IPS-NIHi11 (cell line): Measurements from ENCODE around the gene MBTPS2.
"Not testable (repeated sequence)": the region's sequence is repeated elsewhere in the genome, so short reads cannot be mapped to it uniquely, and the experiment has no call there.

ENCODE experiments used
- DNase-seq: peaks from one replicate; pipeline ENCODE4 v3.0.0; 2012; ENCODE audit warnings: mixed read lengths, low spot score

MBTPS2 gene

GRCh38 chrX:21839334-21840192 lies at the start of gene MBTPS2:
MBTPS2 (plus strand) TSS chrX:21839617; CDS start chrX:21839735, 118 bp downstream.
- DNase-seq = peak; percentile 59

- no peak for DNase-seq
Observed at GRCh38 chrX:21798677-21799219, 40.7 kb upstream of the MBTPS2 start.

GRCh38 chrX:21799767-21800166 lies 39.6 kb upstream of the MBTPS2 start:
- no peak for DNase-seq

- no peak for DNase-seq
Observed at GRCh38 chrX:21800344-21800770, 39.1 kb upstream of the MBTPS2 start.

- no peak for DNase-seq
Observed at GRCh38 chrX:21802054-21802670, 37.3 kb upstream of the MBTPS2 start.

- DNase-seq = no peak
Observed at GRCh38 chrX:21802839-21803238, 36.6 kb upstream of the MBTPS2 start.

GRCh38 chrX:21806691-21807090 lies 32.7 kb upstream of the MBTPS2 start:
- DNase-seq = no peak

- no peak for DNase-seq
Observed at GRCh38 chrX:21811832-21812231, 27.6 kb upstream of the MBTPS2 start.

- DNase-seq = no peak
Observed at GRCh38 chrX:21812628-21813027, 26.8 kb upstream of the MBTPS2 start.

GRCh38 chrX:21813612-21814368 lies 25.6 kb upstream of the MBTPS2 start:
- DNase-seq = no peak

GRCh38 chrX:21816136-21816535 lies 23.3 kb upstream of the MBTPS2 start:
- DNase-seq = no peak

GRCh38 chrX:21820170-21820569 lies 19.2 kb upstream of the MBTPS2 start:
- DNase-seq = not testable (repeated sequence)

- DNase-seq = no peak
Observed at GRCh38 chrX:21821875-21822274, 17.5 kb upstream of the MBTPS2 start.

GRCh38 chrX:21831496-21831895 lies 7.9 kb upstream of the MBTPS2 start:
- DNase-seq = no peak

- DNase-seq = no peak
Observed at GRCh38 chrX:21837056-21837455, 2.4 kb upstream of the MBTPS2 start.

GRCh38 chrX:21838937-21839333 lies 482 bp upstream of the MBTPS2 start:
- DNase-seq = no peak

GRCh38 chrX:21840193-21840545 lies 752 bp downstream of the MBTPS2 start:
- no peak for DNase-seq

- DNase-seq = no peak
Observed at GRCh38 chrX:21843179-21843578, 3.8 kb downstream of the MBTPS2 start.

- DNase-seq = no peak
Observed at GRCh38 chrX:21845096-21845495, 5.7 kb downstream of the MBTPS2 start.

GRCh38 chrX:21847342-21847741 lies 7.9 kb downstream of the MBTPS2 start:
- no peak for DNase-seq

GRCh38 chrX:21853578-21853977 lies 14.2 kb downstream of the MBTPS2 start:
- no peak for DNase-seq

- no peak for DNase-seq
Observed at GRCh38 chrX:21855937-21856415, 16.6 kb downstream of the MBTPS2 start, which contains the start of gene YY2. YY2 (plus strand) TSS chrX:21855987; CDS start chrX:21856485, 498 bp downstream.
